HG03342 (cell line): ENCODE results near the gene MARCHF11.

Source experiments
- ATAC-seq: cut with Tn5 transposase; IDR thresholded peaks from one replicate; pipeline ENCODE4 v1.9.1; 2021; ENCODE audit warnings: mild to moderate bottlenecking, moderate library complexity; ENCODE audit not compliant: unreplicated experiment

The MARCHF11 gene

DNA sequence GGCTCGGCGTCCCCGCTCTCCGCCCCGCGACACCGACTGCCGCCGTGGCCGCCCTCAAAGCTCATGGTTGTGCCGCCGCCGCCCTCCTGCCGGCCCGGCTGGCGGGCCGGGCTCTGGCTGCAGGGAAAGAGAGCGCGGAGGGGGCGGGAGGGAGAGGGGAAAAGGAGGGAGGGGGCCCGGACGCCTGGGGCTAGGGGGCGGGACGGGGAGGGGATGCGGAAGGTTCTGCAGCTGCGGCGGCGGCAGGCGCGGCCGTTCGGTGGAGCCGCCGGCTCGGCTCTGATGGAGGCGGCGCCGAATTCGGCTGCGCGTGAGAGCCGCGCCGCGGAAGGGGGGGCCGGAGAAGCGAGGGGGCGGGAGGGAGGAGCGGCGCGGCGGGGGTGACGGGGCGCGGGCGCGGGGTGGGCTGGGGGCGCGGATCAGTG is at the start of gene MARCHF11:
TSS of gene MARCHF11 (minus strand) at position 281 of the 425 bp plus-strand sequence. CDS start at position 65, 216 bp downstream.
- ATAC-seq: no peak

DNA sequence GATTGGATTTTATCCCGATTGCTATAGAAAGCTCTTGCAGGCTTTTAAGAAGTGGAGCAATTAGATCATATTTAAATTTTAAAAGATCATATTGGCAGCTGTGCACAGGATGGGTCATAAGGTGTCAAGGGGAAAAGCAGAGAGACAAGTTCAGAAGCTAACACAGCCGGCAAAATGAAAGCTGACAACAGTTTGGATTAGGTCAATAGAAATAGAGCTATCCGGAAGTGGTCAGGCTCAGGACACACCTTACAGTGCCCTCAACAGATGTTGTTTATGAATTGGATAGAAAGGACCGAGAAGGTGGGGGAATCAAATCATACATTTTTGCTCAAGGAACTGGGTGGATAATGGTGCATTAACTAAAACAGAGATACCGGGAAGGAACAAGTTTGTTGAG is 46.3 kb upstream of the MARCHF11 start:
- ATAC-seq: no peak

- ATAC-seq: no peak
Observed at GRCh38 chr5:16192311-16192710, 12.7 kb upstream of the MARCHF11 start.

DNA sequence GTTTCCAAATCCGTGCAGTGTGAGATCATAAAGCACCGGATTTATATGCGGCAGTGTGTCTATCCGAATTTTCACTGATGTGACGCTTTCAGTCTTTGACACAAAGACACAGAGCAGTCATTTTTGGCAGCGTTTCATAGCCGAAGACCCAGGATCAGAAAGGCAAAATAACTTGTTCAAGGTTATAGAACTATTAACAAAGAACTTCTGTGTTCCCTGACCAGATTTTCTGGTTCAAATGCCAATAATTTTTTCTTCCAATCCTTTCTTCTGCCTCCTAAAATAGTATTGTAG is 1.1 kb upstream of the MARCHF11 start:
- no peak for ATAC-seq

- no peak for ATAC-seq
Observed at GRCh38 chr5:16179936-16180788, 571 bp upstream of the MARCHF11 start.

GRCh38 chr5:16178745-16179372 is 732 bp downstream of the MARCHF11 start:
- ATAC-seq: no peak

GRCh38 chr5:16169550-16169949 is 10.0 kb downstream of the MARCHF11 start:
- no peak for ATAC-seq

GRCh38 chr5:16160706-16161105 is 18.9 kb downstream of the MARCHF11 start:
- peak; percentile 98 for ATAC-seq

- ATAC-seq: no peak
Observed at GRCh38 chr5:16159636-16160035, 20.0 kb downstream of the MARCHF11 start.

DNA sequence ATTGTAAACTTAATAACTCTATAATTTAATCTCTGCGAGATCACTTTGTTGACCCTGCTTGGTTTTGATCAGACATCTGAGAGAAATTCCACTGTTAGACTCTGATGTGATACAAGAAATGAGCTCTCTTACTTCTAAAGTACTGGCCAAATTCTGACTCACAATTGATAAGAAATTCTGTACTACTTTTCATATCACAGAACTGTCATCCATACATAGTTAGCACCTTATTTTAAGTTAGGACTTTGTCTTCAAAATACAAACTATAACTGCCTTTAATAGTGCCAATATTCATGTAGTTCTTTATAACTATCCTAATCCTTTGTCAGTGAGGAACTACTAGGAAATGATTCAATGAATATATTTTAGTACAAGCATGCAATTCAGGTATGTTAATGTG is 23.4 kb downstream of the MARCHF11 start:
- ATAC-seq: no peak

DNA sequence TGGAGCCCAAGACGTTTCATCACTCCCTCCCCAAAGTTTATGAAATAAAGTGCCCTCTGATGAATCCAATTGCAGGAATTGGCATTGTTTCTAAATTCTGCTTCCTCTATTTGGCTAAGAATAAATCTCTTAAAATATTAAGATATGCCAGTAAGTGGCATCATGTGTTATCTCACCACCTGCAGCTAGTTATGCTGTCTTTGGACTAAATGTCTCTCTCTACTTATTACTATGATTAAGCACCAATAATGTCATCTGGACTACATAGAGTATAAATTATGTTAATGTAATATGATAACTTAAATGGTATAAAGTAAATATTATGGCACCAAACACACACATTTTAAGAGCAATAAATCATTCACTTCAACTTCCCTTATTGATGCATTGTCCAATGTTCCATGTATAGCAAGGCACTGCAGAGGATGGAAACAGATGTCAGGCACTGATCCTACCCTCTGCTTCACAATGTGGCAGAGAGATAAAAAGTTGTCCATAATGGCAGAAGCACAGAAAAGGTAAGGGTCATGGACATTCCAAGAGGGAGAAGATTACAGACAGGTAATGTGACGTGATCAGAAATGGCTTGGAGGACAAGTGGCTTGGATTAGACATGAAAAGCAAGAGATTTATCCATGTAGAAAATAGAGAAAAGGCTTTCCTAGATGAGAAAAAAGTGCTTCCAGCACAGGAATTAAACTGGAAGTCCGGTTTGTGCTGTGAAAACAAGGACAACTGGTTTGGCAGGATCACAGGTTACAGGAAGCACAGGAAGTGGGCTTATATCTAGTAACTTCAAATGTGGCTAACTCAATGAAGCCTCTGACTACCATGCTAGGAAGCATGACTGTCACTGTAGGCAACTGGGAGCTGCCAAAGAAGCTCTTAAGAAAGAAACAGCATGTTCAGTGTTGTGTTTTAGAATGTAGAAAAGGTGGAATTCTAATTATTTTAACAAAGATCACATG is 26.7 kb downstream of the MARCHF11 start:
- ATAC-seq: no peak

DNA sequence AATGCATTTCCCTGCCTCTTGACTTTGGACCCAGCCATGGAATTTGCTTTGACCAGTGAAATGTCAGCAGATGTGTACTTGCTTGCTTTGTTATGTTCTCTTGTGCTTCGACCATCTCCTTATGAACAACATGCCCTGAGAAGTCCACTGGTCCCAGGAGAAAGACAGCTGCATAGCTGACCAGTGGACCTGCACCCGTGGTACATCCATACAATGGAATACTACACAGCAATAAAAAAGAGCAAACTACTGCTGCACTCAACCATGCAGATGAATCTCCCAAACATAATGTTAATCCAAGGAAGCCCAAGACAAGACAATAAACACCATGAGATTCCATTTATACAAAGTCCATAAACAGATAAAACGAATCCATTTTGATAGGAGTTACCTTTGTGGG is 30.0 kb downstream of the MARCHF11 start:
- no peak for ATAC-seq

- ATAC-seq: no peak
Observed at GRCh38 chr5:16147179-16147900, 32.3 kb downstream of the MARCHF11 start.

GRCh38 chr5:16144416-16144815 is 35.2 kb downstream of the MARCHF11 start:
- ATAC-seq: no peak

DNA sequence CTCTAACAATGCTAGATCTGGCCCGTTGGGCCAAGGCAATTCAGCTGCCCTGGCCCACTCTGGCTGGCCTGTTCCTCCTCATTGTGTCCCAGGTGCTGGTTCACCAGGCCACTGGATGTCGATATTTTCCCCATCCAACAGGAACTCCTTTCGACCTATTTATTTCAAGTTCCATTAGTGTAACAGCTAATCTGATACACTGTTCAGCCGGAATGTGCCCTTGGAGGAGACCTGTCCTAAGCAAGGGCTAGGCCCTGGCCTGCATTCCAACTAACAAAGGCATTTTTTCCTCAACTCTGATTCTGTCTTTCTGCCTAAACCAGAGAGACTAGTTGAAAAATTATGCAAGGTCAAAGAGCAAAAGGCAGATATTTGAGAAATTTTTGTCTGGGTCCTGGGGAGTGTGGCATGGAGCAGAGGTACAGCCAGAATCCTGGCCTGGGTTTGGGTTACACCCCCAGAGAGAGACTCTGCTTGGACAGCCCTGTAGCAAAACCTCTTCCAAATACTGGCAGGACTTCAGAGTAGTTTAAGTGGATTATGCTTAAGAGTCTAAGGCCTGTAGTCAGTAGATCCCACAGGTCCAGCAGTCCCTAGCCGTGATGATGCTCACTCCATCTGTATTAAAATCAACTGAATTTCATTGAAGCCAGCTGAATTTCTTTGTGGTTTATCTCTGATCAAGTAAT is 36.1 kb downstream of the MARCHF11 start:
- no peak for ATAC-seq

GRCh38 chr5:16140944-16141343 is 38.6 kb downstream of the MARCHF11 start:
- ATAC-seq: no peak

- no peak for ATAC-seq
Observed at GRCh38 chr5:16140417-16140816, 39.2 kb downstream of the MARCHF11 start.

- ATAC-seq: no peak
Observed at GRCh38 chr5:16137177-16137576, 42.4 kb downstream of the MARCHF11 start.

GRCh38 chr5:16135506-16135905 is 44.1 kb downstream of the MARCHF11 start:
- ATAC-seq: no peak

DNA sequence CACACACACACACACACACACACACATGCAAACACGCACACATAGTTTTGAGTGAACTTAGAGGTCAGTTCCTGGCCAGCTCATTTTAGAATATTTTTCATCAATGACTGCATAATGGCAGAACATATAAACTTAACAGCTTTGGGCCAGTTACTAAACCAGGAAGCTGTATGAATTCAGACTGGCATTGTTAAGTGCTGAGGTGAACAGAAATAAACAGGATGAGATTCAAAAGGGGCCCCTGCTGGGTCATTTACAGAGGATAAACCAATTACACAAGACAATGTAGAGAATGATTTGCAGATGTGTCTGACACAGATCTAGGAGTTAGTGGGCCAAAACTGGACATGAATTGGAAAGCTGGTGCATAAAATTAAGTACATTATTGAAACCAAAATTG is 44.6 kb downstream of the MARCHF11 start:
- ATAC-seq: no peak
